Progenitor cell of endocrine pancreas (in vitro differentiated cells): ENCODE results near the gene NFRKB. TPM values are rescaled to one million over a fixed set of nuclear protein-coding genes. Genes with fewer than 3 reads are reported as not detected.
"Not testable (repeated sequence)": the region's sequence is repeated elsewhere in the genome, so short reads cannot be mapped to it uniquely, and the experiment has no call there.

ENCODE experiments used
- DNase-seq: peaks from one replicate; pipeline ENCODE4 v3.0.0; 2021; ENCODE audit warnings: low spot score; ENCODE audit not compliant: unreplicated experiment
- H3K27ac Mint-ChIP-seq: 2 replicates; pipeline ENCODE4 v1.8.0; 2021; ENCODE audit warnings: mild to moderate bottlenecking, moderate library complexity, mixed read lengths
- H3K27me3 Mint-ChIP-seq: 2 replicates; pipeline ENCODE4 v1.8.0; 2021; ENCODE audit warnings: mixed read lengths
- H3K36me3 Mint-ChIP-seq: 2 replicates; pipeline ENCODE4 v1.8.0; 2022; ENCODE audit warnings: mixed read lengths; ENCODE audit not compliant: insufficient read depth
- H3K4me1 Mint-ChIP-seq: 2 replicates; pipeline ENCODE4 v1.8.0; 2021; ENCODE audit warnings: low read depth, mixed read lengths
- H3K4me3 Mint-ChIP-seq: 2 replicates; pipeline ENCODE4 v1.8.0; 2021; ENCODE audit warnings: low read depth, mild to moderate bottlenecking, moderate library complexity, mixed read lengths
- H3K9me3 Mint-ChIP-seq: 2 replicates; pipeline ENCODE4 v1.8.0; 2021; ENCODE audit warnings: low read depth, mixed read lengths
- total RNA-seq: library from RNA; stranded (reverse); gene quantifications from 2 replicates; pipeline ENCODE4 v1.2.1, GENCODE V29; 2021
- TF ChIP-seq, protein P1 (sequence below): fragments of 200-600 bp; sonication (generic); IDR thresholded peaks from one replicate; pipeline ENCODE4 v1.5.0; 2021; ENCODE audit warnings: antibody characterized with exemption, mild to moderate bottlenecking; ENCODE audit not compliant: unreplicated experiment

NFRKB gene
- total RNA-seq, 1 donor from 2014 or later, result 66.8 TPM

GRCh38 chr11:129853518-129854231 is 41.7 kb downstream of the NFRKB start:
- peaks cover 3% of the 10 kb centered on the region for H3K9me3 Mint-ChIP-seq
- DNase-seq, result no peak
- TF ChIP-seq, protein P1, sequence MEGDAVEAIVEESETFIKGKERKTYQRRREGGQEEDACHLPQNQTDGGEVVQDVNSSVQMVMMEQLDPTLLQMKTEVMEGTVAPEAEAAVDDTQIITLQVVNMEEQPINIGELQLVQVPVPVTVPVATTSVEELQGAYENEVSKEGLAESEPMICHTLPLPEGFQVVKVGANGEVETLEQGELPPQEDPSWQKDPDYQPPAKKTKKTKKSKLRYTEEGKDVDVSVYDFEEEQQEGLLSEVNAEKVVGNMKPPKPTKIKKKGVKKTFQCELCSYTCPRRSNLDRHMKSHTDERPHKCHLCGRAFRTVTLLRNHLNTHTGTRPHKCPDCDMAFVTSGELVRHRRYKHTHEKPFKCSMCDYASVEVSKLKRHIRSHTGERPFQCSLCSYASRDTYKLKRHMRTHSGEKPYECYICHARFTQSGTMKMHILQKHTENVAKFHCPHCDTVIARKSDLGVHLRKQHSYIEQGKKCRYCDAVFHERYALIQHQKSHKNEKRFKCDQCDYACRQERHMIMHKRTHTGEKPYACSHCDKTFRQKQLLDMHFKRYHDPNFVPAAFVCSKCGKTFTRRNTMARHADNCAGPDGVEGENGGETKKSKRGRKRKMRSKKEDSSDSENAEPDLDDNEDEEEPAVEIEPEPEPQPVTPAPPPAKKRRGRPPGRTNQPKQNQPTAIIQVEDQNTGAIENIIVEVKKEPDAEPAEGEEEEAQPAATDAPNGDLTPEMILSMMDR, result no peak
- peaks cover 15% of the 10 kb centered on the region for H3K4me1 Mint-ChIP-seq
- H3K27ac Mint-ChIP-seq, result no peak overlapping the region
- no peak overlapping the region for H3K4me3 Mint-ChIP-seq
- no peaks in the 10 kb centered on the region for H3K36me3 Mint-ChIP-seq
- no peaks in the 10 kb centered on the region for H3K27me3 Mint-ChIP-seq

- no peaks in the 10 kb centered on the region for H3K27me3 Mint-ChIP-seq
- TF ChIP-seq, protein P1, result no peak
- no peaks in the 10 kb centered on the region for H3K36me3 Mint-ChIP-seq
- H3K4me1 Mint-ChIP-seq, result peaks cover 15% of the 10 kb centered on the region
- H3K4me3 Mint-ChIP-seq, result no peak overlapping the region
- no peak overlapping the region for H3K27ac Mint-ChIP-seq
- no peak for DNase-seq
- H3K9me3 Mint-ChIP-seq, result peaks cover 3% of the 10 kb centered on the region
These were observed 43.1 kb downstream of the NFRKB start for GRCh38 chr11:129852125-129852740.

DNA sequence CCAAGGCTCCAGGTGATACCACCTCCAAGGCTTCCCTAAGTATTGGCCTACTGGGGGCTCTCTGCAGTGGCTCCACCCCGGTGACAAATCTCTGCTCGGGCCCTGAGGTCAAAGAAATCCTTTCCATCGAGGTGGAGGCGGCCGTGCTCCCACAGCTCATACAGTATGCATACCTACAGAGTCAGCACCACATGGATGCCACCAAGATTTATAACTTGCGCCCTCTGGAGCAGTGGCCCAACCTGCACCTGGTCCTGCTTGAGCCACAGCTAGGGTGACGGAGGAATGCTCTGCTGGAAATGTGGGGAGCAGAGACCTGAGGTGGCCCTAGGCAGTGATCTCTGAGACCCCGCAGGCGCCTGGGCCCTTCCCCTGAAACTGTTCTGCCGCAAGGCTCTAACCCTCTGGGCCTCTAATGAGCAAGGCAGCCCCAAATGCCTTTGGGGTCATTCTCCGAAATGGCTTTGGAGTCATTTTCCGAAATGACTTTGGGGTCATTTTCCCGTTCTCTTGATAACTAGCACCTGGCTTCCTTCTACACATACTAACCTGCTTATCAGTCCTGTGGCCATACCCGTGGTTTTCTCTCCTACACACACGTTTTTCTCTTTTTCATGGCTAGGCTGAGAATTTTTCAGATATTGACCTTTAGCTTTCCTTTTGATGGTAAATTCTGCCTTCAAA is 45.8 kb downstream of the NFRKB start:
- TF ChIP-seq, protein P1, result no peak
- H3K27me3 Mint-ChIP-seq, result no peaks in the 10 kb centered on the region
- DNase-seq, result no peak
- H3K4me3 Mint-ChIP-seq, result no peak overlapping the region
- peaks cover 31% of the 10 kb centered on the region for H3K4me1 Mint-ChIP-seq
- H3K27ac Mint-ChIP-seq, result no peak overlapping the region
- peaks cover 3% of the 10 kb centered on the region for H3K9me3 Mint-ChIP-seq
- H3K36me3 Mint-ChIP-seq, result no peaks in the 10 kb centered on the region

DNA sequence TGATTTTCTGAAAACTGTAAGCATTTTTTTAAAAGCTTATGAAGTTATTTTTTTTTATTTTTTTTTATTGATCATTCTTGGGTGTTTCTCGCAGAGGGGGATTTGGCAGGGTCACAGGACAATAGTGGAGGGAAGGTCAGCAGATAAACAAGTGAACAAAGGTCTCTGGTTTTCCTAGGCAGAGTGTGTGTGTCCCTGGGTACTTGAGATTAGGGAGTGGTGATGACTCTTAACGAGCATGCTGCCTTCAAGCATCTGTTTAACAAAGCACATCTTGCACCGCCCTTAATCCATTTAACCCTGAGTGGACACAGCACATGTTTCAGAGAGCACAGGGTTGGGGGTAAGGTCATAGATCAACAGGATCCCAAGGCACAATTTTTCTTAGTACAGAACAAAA is 48.0 kb downstream of the NFRKB start:
- peaks cover 19% of the 10 kb centered on the region for H3K4me1 Mint-ChIP-seq
- not testable (repeated sequence) for H3K9me3 Mint-ChIP-seq, H3K27ac Mint-ChIP-seq, DNase-seq, H3K36me3 Mint-ChIP-seq, H3K4me3 Mint-ChIP-seq, H3K27me3 Mint-ChIP-seq

DNA sequence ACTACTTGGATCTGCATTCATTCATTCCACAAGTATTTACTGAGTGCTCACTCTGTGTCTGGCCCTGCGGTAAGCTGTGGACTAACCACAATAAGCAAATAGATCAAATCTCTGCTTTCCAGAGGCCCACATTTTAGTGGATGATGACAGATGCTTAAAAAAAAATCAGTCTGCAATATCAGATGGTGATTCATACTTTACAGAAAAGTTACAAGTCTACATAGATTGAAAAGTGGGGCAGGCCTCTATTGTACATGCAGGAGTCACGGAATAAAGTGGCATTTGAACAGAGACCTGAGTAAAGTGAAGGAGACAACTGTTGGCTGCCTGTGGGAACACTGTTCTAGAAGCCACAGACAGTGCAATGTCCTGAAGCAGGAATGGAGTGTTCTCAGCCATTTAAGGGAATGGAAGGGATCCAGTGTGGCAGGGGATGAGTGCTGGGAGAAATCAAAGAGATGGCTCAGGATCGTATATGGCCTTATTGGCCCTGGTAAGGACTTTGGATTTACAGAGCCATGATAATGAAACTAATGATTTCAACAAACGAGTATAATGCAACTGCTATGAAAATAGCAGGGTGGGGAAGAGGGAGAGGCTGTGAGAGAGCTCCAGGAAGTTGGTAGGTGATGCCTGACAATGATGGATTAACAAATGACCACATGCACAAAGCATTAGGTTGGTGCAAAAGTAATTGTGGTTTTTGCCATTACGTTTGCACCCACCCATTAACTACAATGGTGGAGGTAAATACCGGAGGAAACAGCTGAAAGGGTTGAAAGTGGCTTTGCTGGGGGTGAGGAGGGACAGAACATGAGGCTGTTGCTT is 48.7 kb downstream of the NFRKB start:
- no peaks in the 10 kb centered on the region for H3K36me3 Mint-ChIP-seq
- peaks cover 19% of the 10 kb centered on the region for H3K4me1 Mint-ChIP-seq
- H3K9me3 Mint-ChIP-seq, result peaks cover 3% of the 10 kb centered on the region
- no peak for DNase-seq
- TF ChIP-seq, protein P1, result no peak
- H3K4me3 Mint-ChIP-seq, result no peak overlapping the region
- H3K27me3 Mint-ChIP-seq, result no peaks in the 10 kb centered on the region
- peak overlapping the region; percentile 93 for H3K27ac Mint-ChIP-seq

Other genes starting within 250 kb of the NFRKB start
- 1.4 and 1.5 TPM in 2 replicates for gene TMEM45B, start 79.7 kb downstream of the NFRKB start, total RNA-seq
- gene PRDM10, start 107.3 kb upstream of the NFRKB start, total RNA-seq, result 19.3 and 23.4 TPM in 2 replicates
- gene APLP2, start 174.3 kb upstream of the NFRKB start, total RNA-seq, result 374 and 375 TPM in 2 replicates